Endothelial cell of umbilical vein (primary cell): ENCODE results near the gene ORMDL3. TPM values are rescaled to one million over a fixed set of nuclear protein-coding genes. Genes with fewer than 3 reads are reported as not detected.

Source experiments
- BruUV-seq: library from RNA; stranded (reverse); fragments of 400-500 nt; replicated peaks from 2 replicates; lab custom pipeline; 2021; lab: Mats Ljungman, UMichigan
- CTCF ChIA-PET: fragments of 300-600, 350-600 bp; sonication (Branson Sonifier 250); formaldehyde crosslinking; loops from one replicate; lab custom pipeline; 2021; ENCODE audit warnings: antibody characterized with exemption, inconsistent platforms; lab: Charles Lee
- POLR2A ChIA-PET: fragments of 300-600, 350-600 bp; sonication (Branson Sonifier 250); formaldehyde crosslinking; loops from one replicate; lab custom pipeline; 2021; ENCODE audit warnings: antibody characterized with exemption, inconsistent platforms; lab: Charles Lee
- DNase-seq: peaks from one replicate; pipeline ENCODE4 v3.0.0-alpha.2; 2011; ENCODE audit warnings: low read depth, low spot score
- FAIRE-seq: peaks from 2 replicates; lab custom pipeline; 2011; peaks lifted over from hg19 to GRCh38; lab: Jason Lieb, UNC
- H2AFZ ChIP-seq: 2 replicates; pipeline ENCODE4 v1.6.0; 2012; ENCODE audit warnings: low read depth, low read length, control low read depth, inconsistent platforms
- H3K27ac ChIP-seq: 2 replicates; pipeline ENCODE4 v1.5.1; 2011; ENCODE audit warnings: low read depth, mild to moderate bottlenecking, control low read depth, low read length, moderate library complexity; ENCODE audit not compliant: insufficient read depth
- H3K27me3 ChIP-seq, 2 experiments: 2 replicates each; pipeline versions ENCODE4 v1.6.0 to v1.6.1; 2011; ENCODE audit warnings: low read length in 2 of 2, mixed read lengths in 1 of 2; ENCODE audit not compliant: control insufficient read depth in 2 of 2, insufficient read depth in 2 of 2
- H3K36me3 ChIP-seq, 2 experiments: 2 replicates in 1 of 2; 3 replicates in 1 of 2; pipeline ENCODE4 v1.5.1; 2011; ENCODE audit warnings: low read length in 2 of 2, mild to moderate bottlenecking in 1 of 2, moderate library complexity in 1 of 2; ENCODE audit not compliant: control insufficient read depth in 2 of 2, insufficient read depth in 2 of 2; ENCODE audit errors: extremely low read depth in 1 of 2
- H3K4me1 ChIP-seq: 3 replicates; pipeline ENCODE4 v1.5.1; 2011; ENCODE audit warnings: mild to moderate bottlenecking, low read length; ENCODE audit not compliant: control insufficient read depth, insufficient read depth; ENCODE audit errors: extremely low read depth
- H3K4me2 ChIP-seq: 2 replicates; pipeline ENCODE4 v1.6.1; 2011; ENCODE audit warnings: low read length, control low read depth, mixed read lengths; ENCODE audit not compliant: insufficient read depth
- H3K4me3 ChIP-seq, 3 experiments: fragments of 200-600 bp in 1 of 3; sonication (generic), shearing (Covaris generic) in 1 of 3; replicated peaks in 1 of 3; 2 replicates each; pipeline ENCODE4 v1.5.1; 2011 to 2016; ENCODE audit warnings: control low read depth in 3 of 3, low read length in 3 of 3, mild to moderate bottlenecking in 2 of 3, inconsistent platforms in 1 of 3, low read depth in 1 of 3, moderate library complexity in 1 of 3; ENCODE audit not compliant: insufficient read depth in 1 of 3
- H3K79me2 ChIP-seq: 2 replicates; pipeline ENCODE4 v1.6.0; 2012; ENCODE audit warnings: low read length, inconsistent platforms; ENCODE audit not compliant: control insufficient read depth, insufficient read depth
- H3K9ac ChIP-seq: replicated peaks from 2 replicates; pipeline ENCODE3; 2011; ENCODE audit warnings: low read length, control low read depth; ENCODE audit not compliant: insufficient read depth; ENCODE audit errors: extremely low read depth
- H3K9me1 ChIP-seq: replicated peaks from 3 replicates; pipeline ENCODE4 v1.6.0; 2011; ENCODE audit warnings: mild to moderate bottlenecking, low read length; ENCODE audit not compliant: control insufficient read depth, insufficient read depth; ENCODE audit errors: extremely low read depth
- H3K9me3 ChIP-seq: replicated peaks from 2 replicates; pipeline ENCODE4 v1.5.1; 2012; ENCODE audit warnings: low read length, inconsistent platforms; ENCODE audit not compliant: control insufficient read depth, insufficient read depth
- H4K20me1 ChIP-seq: replicated peaks from 2 replicates; pipeline ENCODE3; 2011; ENCODE audit warnings: mild to moderate bottlenecking, low read length; ENCODE audit not compliant: control insufficient read depth, insufficient read depth; ENCODE audit errors: extremely low read depth
- FOS ChIP-seq: IDR thresholded peaks from 2 replicates; pipeline ENCODE4 v1.6.1; 2011; ENCODE audit warnings: mild to moderate bottlenecking, low read length, moderate library complexity, borderline replicate concordance; ENCODE audit not compliant: insufficient read depth
- JUN ChIP-seq: IDR thresholded peaks from 2 replicates; pipeline ENCODE4 v1.6.1; 2011; ENCODE audit warnings: borderline replicate concordance, low read depth; ENCODE audit not compliant: insufficient read length, insufficient read depth
- MYC ChIP-seq: IDR thresholded peaks from one replicate; pipeline ENCODE4 v1.6.1; 2011; ENCODE audit warnings: mild to moderate bottlenecking, low read depth, low read length
- dilution Hi-C: fragments of 300-500 bp; cut with MboI; formaldehyde crosslinking; loops from one replicate; pipeline ENCODE4 v1.15.0; 2019; ENCODE audit warnings: low sequenced_read_pairs; ENCODE audit not compliant: extremely low pct_ligation_motif_present
- intact Hi-C: fragments of 100-400 bp; cut with micrococcal nuclease; formaldehyde crosslinking; loops from one replicate; pipeline ENCODE4 v1.10.0; 2022
- polyA plus RNA-seq, 4 experiments: library from polyadenylated mRNA; depleted of rRNA in 3 of 4; stranded (reverse) in 3 of 4; unstranded in 1 of 4; fragments of >200 nt; gene quantifications; 2 replicates each; pipeline versions ENCODE4 v1.2.1 to v1.2.3, GENCODE V29; 2011 to 2012; ENCODE audit warnings: missing spikeins in 1 of 4
- total RNA-seq: library from RNA; stranded (reverse); gene quantifications from 2 replicates; pipeline ENCODE4 v1.2.3, GENCODE V29; 2021
- TF ChIP-seq, protein P1 (sequence below), 2 donors: IDR thresholded peaks; 1 replicate in 1 of 2; 2 replicates in 1 of 2; pipeline ENCODE4 v1.5.1; 2011; ENCODE audit warnings: low read length in 2 of 2, mild to moderate bottlenecking in 2 of 2, moderate library complexity in 2 of 2, control low read depth in 1 of 2, inconsistent platforms in 1 of 2, low read depth in 1 of 2; ENCODE audit not compliant: insufficient read depth in 1 of 2; ENCODE audit errors: extremely low read depth in 1 of 2

The ORMDL3 gene
- total and polyA plus RNA-seq, 2 donors (not counting 3 experiments of a cell fraction or from before 2014, with no cell fraction given) = 29.8 to 49.8 TPM

DNA sequence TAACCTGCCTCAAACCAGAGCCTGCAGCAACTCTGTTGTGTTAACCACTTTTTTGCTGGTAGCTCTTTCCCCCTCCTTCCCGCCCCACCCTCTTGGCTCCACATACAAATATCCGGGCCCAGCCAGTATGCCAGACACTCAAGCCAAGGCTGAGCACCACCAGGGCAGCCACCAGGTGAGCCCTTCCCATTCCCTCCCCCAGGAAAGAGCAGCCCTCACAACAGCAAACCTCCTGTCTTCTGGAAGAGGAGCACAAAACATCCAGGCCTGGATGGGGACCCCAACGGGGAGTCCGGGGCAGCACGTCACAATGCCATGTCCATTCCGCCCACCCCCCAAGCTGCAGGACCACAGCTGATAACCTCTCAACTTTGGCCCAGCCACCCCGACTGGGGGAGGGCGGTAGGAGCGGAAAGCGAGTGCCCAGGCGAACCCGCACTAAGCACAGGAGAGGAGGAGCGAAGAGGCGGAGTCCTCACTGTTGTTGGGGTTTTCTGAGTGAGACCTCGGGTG, 757 bp downstream of the ORMDL3 start:
- Histone ChIP-seq H3K9ac (peak overlapping the region; percentile 84), H3K27ac (no peak overlapping the region), H4K20me1 (no peaks in the 10 kb centered on the region), H3K36me3 (peaks cover 3 to 20% of the 10 kb centered on the region in 2 experiments), H3K4me3 (peak overlapping the region; percentile 55 to 94 (median 91)), H3K4me1 (peaks cover 43% of the 10 kb centered on the region), H3K9me1 (no peaks in the 10 kb centered on the region), H3K27me3 (no peaks in the 10 kb centered on the region), H3K4me2 (peak overlapping the region; percentile 80), H3K79me2 (peaks cover 24% of the 10 kb centered on the region), H3K9me3 (no peaks in the 10 kb centered on the region), H2AFZ (peak overlapping the region; percentile 58)
- intact Hi-C loops = loop anchor here (2.0 kb wide), 1 partner anchor 54 kb away; the partner anchor contains the start of gene PSMD3
- dilution Hi-C loops = no loop called here
- BruUV-seq = no TSS peak
- DNase-seq (peak; percentile 29), FAIRE-seq (no peak)
- CTCF ChIA-PET = interaction anchor here (1.1 to 2.2 kb wide), 3 partner anchors 32 to 54 kb away, joined by 3 to 9 read pairs (median 3); partner anchors contain the start of gene PSMD3
- POLR2A ChIA-PET = no interaction called here
- TF ChIP-seq MYC (no peak), JUN (no peak), FOS (no peak)
- TF ChIP-seq, protein P1, sequence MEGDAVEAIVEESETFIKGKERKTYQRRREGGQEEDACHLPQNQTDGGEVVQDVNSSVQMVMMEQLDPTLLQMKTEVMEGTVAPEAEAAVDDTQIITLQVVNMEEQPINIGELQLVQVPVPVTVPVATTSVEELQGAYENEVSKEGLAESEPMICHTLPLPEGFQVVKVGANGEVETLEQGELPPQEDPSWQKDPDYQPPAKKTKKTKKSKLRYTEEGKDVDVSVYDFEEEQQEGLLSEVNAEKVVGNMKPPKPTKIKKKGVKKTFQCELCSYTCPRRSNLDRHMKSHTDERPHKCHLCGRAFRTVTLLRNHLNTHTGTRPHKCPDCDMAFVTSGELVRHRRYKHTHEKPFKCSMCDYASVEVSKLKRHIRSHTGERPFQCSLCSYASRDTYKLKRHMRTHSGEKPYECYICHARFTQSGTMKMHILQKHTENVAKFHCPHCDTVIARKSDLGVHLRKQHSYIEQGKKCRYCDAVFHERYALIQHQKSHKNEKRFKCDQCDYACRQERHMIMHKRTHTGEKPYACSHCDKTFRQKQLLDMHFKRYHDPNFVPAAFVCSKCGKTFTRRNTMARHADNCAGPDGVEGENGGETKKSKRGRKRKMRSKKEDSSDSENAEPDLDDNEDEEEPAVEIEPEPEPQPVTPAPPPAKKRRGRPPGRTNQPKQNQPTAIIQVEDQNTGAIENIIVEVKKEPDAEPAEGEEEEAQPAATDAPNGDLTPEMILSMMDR (IDR thresholded peaks at IDR 0.05; ENCODE audit: extremely low read depth in 1 of 2, insufficient read depth in 1 of 2, low read depth in 1 of 2, low read length in 2 of 2) = no peak
